ENCODE measurements around the gene ZNF593. TPM values are rescaled to one million over a fixed set of nuclear protein-coding genes. Genes with fewer than 3 reads are reported as not detected.

Gene ZNF593
- total and polyA plus RNA-seq, 2 donors (not counting 1 experiment from before 2014, with no cell fraction given) = 10.7 to 60.0 TPM

DNA sequence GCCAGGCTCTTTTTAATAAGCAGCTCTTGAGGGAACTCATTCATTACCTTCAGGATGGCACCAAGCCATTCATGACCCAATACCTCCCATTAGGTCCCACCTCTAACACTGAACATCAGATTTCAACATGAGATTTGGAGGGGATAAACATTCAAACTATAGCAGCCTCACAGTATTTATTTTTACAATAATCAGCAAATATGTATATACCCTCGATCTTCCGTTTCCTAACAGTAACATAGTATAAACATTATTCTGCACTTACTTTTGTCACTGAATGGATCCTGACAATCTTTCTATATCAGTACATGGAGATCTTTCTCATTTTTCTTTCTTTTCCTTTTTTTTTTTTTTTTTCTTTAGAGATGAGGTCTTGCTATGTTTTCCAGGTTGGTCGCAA is 26.1 kb downstream of the ZNF593 start:
- no peaks in the 10 kb centered on the region for H3K36me3 ChIP-seq (replicated peaks in 1 of 2; ENCODE audit: control extremely low read depth in 1 of 2, control insufficient read depth in 1 of 2, extremely low read depth in 1 of 2, insufficient read depth in 2 of 2, low read length in 1 of 2)
- H3K4me1 ChIP-seq (ENCODE audit: control insufficient read depth in 2 of 2, insufficient read depth in 2 of 2, low read length in 2 of 2) = no peaks in the 10 kb centered on the region
- Mint-ChIP-seq H3K4me3 (no peak overlapping the region), H3K27ac (no peak overlapping the region), H3K27me3 (peaks cover 9% of the 10 kb centered on the region), H3K9me3 (ENCODE audit: insufficient read depth) (no peaks in the 10 kb centered on the region), H3K4me1 (no peaks in the 10 kb centered on the region)
- ATAC-seq (ENCODE audit: low read depth) = no peak
- H3K9ac ChIP-seq (ENCODE audit: low read length) = no peak overlapping the region
- no peaks in the 10 kb centered on the region for H3K9me3 ChIP-seq (ENCODE audit: control extremely low read depth in 1 of 3, control insufficient read depth in 2 of 3, insufficient read depth in 1 of 3, low read length in 2 of 3)
- H4K20me1 ChIP-seq (ENCODE audit: control insufficient read depth, insufficient read depth, low read length, poor library complexity, severe bottlenecking) = no peaks in the 10 kb centered on the region
- POLR2A ChIA-PET = no interaction called here
- CTCF ChIA-PET = no interaction called here
- TF ChIP-seq, protein P1, sequence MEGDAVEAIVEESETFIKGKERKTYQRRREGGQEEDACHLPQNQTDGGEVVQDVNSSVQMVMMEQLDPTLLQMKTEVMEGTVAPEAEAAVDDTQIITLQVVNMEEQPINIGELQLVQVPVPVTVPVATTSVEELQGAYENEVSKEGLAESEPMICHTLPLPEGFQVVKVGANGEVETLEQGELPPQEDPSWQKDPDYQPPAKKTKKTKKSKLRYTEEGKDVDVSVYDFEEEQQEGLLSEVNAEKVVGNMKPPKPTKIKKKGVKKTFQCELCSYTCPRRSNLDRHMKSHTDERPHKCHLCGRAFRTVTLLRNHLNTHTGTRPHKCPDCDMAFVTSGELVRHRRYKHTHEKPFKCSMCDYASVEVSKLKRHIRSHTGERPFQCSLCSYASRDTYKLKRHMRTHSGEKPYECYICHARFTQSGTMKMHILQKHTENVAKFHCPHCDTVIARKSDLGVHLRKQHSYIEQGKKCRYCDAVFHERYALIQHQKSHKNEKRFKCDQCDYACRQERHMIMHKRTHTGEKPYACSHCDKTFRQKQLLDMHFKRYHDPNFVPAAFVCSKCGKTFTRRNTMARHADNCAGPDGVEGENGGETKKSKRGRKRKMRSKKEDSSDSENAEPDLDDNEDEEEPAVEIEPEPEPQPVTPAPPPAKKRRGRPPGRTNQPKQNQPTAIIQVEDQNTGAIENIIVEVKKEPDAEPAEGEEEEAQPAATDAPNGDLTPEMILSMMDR (IDR thresholded peaks at IDR 0.05) = no peak
- no peak for TF ChIP-seq EZH2 (IDR thresholded peaks at IDR 0.05; ENCODE audit: borderline replicate concordance, insufficient read depth, low read depth, low read length, poor library complexity, severe bottlenecking)
- intact Hi-C loops (cut with micrococcal nuclease) = no loop called here
- H3K4me2 ChIP-seq (replicated peaks; ENCODE audit: low read depth, low read length, poor library complexity, severe bottlenecking) = no peak overlapping the region
- no peak overlapping the region for H2AFZ ChIP-seq (ENCODE audit: insufficient read depth, low read depth, low read length, poor library complexity, severe bottlenecking)
- H3K79me2 ChIP-seq (ENCODE audit: control insufficient read depth, insufficient read depth, low read length) = no peaks in the 10 kb centered on the region
- H3K27ac ChIP-seq (ENCODE audit: low read length in 2 of 2) = no peak overlapping the region
- no CpG with 5 or more reads among the region's 3 CpGs for WGBS (ENCODE audit: insufficient coverage)
- H3K4me3 ChIP-seq (ENCODE audit: control extremely low read depth in 1 of 5, extremely low read depth in 1 of 5, insufficient read depth in 1 of 5, low read depth in 2 of 5, low read length in 4 of 5) = no peak overlapping the region
- no peak for DNase-seq
- H3K27me3 ChIP-seq (replicated peaks in 1 of 4; ENCODE audit: control extremely low read depth in 1 of 4, control insufficient read depth in 3 of 4, insufficient read depth in 4 of 4, low read length in 3 of 4) = peaks cover 0 to 13% (median 4%) of the 10 kb centered on the region in 4 experiments

DNA sequence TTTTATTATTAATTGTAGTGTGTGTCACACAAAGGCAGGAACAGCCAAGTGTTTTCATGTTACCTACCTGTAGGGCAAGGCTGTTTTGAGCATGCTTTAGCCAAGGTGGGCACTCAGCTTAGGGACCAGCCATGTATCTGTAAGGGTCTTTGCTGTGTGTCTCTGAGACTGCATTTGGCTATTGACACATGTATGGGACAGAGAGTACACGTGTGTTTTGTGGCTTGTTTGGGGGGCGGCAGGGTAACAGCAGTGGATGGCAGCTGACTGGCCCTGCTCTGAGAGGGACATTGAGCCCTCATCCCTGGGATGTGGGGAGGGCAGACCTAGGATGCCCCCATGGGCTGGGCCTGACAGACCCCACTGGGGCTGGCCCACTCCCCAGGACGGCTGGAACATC is 27.6 kb downstream of the ZNF593 start:
- Histone ChIP-seq H3K4me1 (ENCODE audit: control insufficient read depth in 2 of 2, insufficient read depth in 2 of 2, low read length in 2 of 2) (no peaks in the 10 kb centered on the region), H3K4me3 (ENCODE audit: control extremely low read depth in 1 of 5, extremely low read depth in 1 of 5, insufficient read depth in 1 of 5, low read depth in 2 of 5, low read length in 4 of 5) (no peak overlapping the region), H3K9me3 (ENCODE audit: control extremely low read depth in 1 of 3, control insufficient read depth in 2 of 3, insufficient read depth in 1 of 3, low read length in 2 of 3) (no peaks in the 10 kb centered on the region), H3K79me2 (ENCODE audit: control insufficient read depth, insufficient read depth, low read length) (no peaks in the 10 kb centered on the region), H3K4me2 (replicated peaks; ENCODE audit: low read depth, low read length, poor library complexity, severe bottlenecking) (no peak overlapping the region), H3K9ac (ENCODE audit: low read length) (no peak overlapping the region), H3K27me3 (replicated peaks in 1 of 4; ENCODE audit: control extremely low read depth in 1 of 4, control insufficient read depth in 3 of 4, insufficient read depth in 4 of 4, low read length in 3 of 4) (peaks cover 0 to 13% (median 4%) of the 10 kb centered on the region in 4 experiments), H2AFZ (ENCODE audit: insufficient read depth, low read depth, low read length, poor library complexity, severe bottlenecking) (no peak overlapping the region), H3K36me3 (replicated peaks in 1 of 2; ENCODE audit: control extremely low read depth in 1 of 2, control insufficient read depth in 1 of 2, extremely low read depth in 1 of 2, insufficient read depth in 2 of 2, low read length in 1 of 2) (no peaks in the 10 kb centered on the region), H4K20me1 (ENCODE audit: control insufficient read depth, insufficient read depth, low read length, poor library complexity, severe bottlenecking) (no peaks in the 10 kb centered on the region), H3K27ac (ENCODE audit: low read length in 2 of 2) (no peak overlapping the region)
- WGBS (ENCODE audit: insufficient coverage) = 94% methylated on average over 2 of the region's 3 CpGs
- DNase-seq (no peak), ATAC-seq (ENCODE audit: low read depth) (no peak)
- ChIA-PET CTCF (interaction anchor here (1.1 kb wide), 1 partner anchor 220 kb away, joined by 3 read pairs; no protein-coding TSS in a partner anchor), POLR2A (no interaction called here)
- intact Hi-C loops (cut with micrococcal nuclease) = no loop called here
- Mint-ChIP-seq H3K4me3 (no peak overlapping the region), H3K9me3 (ENCODE audit: insufficient read depth) (no peaks in the 10 kb centered on the region), H3K4me1 (no peaks in the 10 kb centered on the region), H3K27ac (no peak overlapping the region), H3K27me3 (peaks cover 9% of the 10 kb centered on the region)
- no peak for TF ChIP-seq EZH2 (IDR thresholded peaks at IDR 0.05; ENCODE audit: borderline replicate concordance, insufficient read depth, low read depth, low read length, poor library complexity, severe bottlenecking)
- TF ChIP-seq, protein P1 (IDR thresholded peaks at IDR 0.05) = no peak
